HS-5 (cell line): Measurements from ENCODE around the gene ETFA.

Source experiments
- DNase-seq: peaks from one replicate; pipeline ENCODE4 v3.0.0-alpha.2; 2012; ENCODE audit warnings: low read depth

The ETFA gene

DNA sequence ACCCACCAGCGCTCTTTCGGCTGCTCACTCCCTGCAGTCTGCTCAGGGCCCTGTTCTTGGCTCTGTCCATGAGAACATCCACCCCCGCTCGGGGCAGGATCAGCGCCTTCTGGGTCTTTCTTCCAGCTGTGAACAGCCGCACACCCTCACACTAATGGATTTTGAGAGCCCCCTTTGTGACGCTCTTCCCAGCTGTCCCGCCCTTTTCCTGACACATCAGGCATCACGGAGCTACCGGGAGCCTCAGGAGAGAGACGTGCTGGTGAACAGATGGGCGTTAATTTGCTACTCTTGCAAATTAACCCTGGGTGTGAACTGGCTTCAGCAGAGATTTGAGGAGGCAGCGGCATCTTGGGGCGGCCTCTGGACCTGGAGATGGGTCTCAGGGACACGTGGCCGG lies 138.5 kb downstream of the ETFA start:
- DNase-seq = no peak

GRCh38 chr15:76169911-76170800 lies 141.1 kb downstream of the ETFA start:
- no peak for DNase-seq

- no peak for DNase-seq
Measured at GRCh38 chr15:76169018-76169417, 142.3 kb downstream of the ETFA start.

DNA sequence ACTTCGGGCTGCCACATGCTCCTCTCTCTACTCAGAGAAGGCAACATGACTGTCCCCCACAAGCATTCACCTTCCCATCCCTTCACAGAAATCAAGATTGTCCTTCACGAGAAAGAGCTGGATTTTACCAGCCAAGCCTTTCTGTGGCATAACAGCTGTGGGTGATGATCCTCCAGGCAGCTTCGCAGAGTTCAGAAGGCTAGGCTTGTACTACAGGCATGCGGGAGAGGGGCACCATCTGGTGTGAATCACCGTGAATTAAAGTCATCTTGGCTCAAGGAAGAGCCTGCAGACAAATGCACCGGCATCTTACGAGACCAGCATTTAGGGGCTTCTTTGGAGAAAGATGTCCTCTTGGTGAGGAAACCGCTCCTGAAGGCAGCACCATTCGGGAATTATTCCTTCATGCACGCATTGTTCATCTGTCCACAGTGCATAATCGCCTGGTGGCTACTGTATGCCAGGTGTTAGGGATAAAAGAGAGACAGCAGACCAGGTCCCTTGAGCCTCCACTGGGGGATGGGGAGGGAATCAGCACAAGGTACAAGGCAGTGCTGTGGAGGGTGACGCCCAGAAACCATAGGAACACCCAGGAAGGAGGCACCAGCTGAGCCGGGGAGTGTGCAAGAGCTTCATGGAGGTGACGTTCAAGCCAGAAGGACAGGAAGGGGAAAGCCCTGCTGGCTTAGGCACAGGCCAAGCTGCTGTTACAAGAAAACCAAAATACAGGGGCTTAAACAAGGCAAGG lies 142.9 kb downstream of the ETFA start:
- DNase-seq = no peak

- DNase-seq = no peak
Measured at GRCh38 chr15:76165951-76166350, 145.3 kb downstream of the ETFA start.
